HCEC 1CT (cell line): ENCODE data around the gene PIGL.
"Not testable (repeated sequence)": the region's sequence is repeated elsewhere in the genome, so short reads cannot be mapped to it uniquely, and the experiment has no call there.

Experiments
- DNase-seq: peaks from one replicate; pipeline ENCODE4 v3.0.0-alpha.2; 2017

Gene PIGL

GRCh38 chr17:16277163-16277562, 60.2 kb downstream of the PIGL start:
- DNase-seq, result no peak

GRCh38 chr17:16281351-16281750, 64.3 kb downstream of the PIGL start:
- peak; percentile 85 for DNase-seq

- peak; percentile 91 for DNase-seq
Observed at GRCh38 chr17:16282522-16282921, 65.5 kb downstream of the PIGL start.

- peak; percentile 84 for DNase-seq
Observed at GRCh38 chr17:16283705-16284104, 66.7 kb downstream of the PIGL start.

GRCh38 chr17:16285646-16286008, 68.6 kb downstream of the PIGL start:
- no peak for DNase-seq

GRCh38 chr17:16286009-16286946, 69.3 kb downstream of the PIGL start:
- peak; percentile 99 for DNase-seq

- DNase-seq, result peak; percentile 4
Observed at GRCh38 chr17:16286947-16287562, 70.0 kb downstream of the PIGL start.

GRCh38 chr17:16287563-16288027, 70.6 kb downstream of the PIGL start:
- peak; percentile 77 for DNase-seq

GRCh38 chr17:16288860-16289571, 72.0 kb downstream of the PIGL start:
- no peak for DNase-seq

- DNase-seq, result no peak
Observed at GRCh38 chr17:16293931-16294330, 76.9 kb downstream of the PIGL start.

- DNase-seq, result no peak
Observed at GRCh38 chr17:16294560-16294959, 77.5 kb downstream of the PIGL start.

- DNase-seq, result not testable (repeated sequence)
Observed at GRCh38 chr17:16296072-16296471, 79.1 kb downstream of the PIGL start.

- no peak for DNase-seq
Observed at GRCh38 chr17:16297367-16298139, 80.5 kb downstream of the PIGL start.

- no peak for DNase-seq
Observed at GRCh38 chr17:16298140-16298662, 81.2 kb downstream of the PIGL start.

GRCh38 chr17:16300554-16300953, 83.5 kb downstream of the PIGL start:
- DNase-seq, result no peak

GRCh38 chr17:16301963-16302855, 85.2 kb downstream of the PIGL start:
- no peak for DNase-seq

- no peak for DNase-seq
Observed at GRCh38 chr17:16302856-16303255, 85.8 kb downstream of the PIGL start.

GRCh38 chr17:16304830-16305229, 87.8 kb downstream of the PIGL start:
- peak; percentile 51 for DNase-seq

- DNase-seq, result no peak
Observed at GRCh38 chr17:16306211-16306610, 89.2 kb downstream of the PIGL start.

- DNase-seq, result not testable (repeated sequence)
Observed at GRCh38 chr17:16312061-16312460, 95.1 kb downstream of the PIGL start.
